H1 (cell line): ENCODE results near the gene MANBA.

Source experiments
- CEBPB ChIP-seq: IDR thresholded peaks from 2 replicates; pipeline ENCODE4 v1.6.1; 2012; ENCODE audit warnings: low read depth, low read length
- CHD2 ChIP-seq: IDR thresholded peaks from 2 replicates; pipeline ENCODE4 v1.6.1; 2012; ENCODE audit warnings: low read length, improper control_type of control experiment
- CTCF ChIP-seq, 3 experiments: IDR thresholded peaks; 1 replicate in 2 of 3; 2 replicates in 1 of 3; pipeline versions ENCODE4 v1.5.1 to v1.6.1; 2011; ENCODE audit warnings: low read length in 3 of 3, mild to moderate bottlenecking in 3 of 3, inconsistent platforms in 2 of 3, low read depth in 1 of 3, moderate library complexity in 1 of 3; ENCODE audit not compliant: insufficient read depth in 1 of 3; ENCODE audit errors: control extremely low read depth in 1 of 3
- EP300 ChIP-seq, 2 experiments: IDR thresholded peaks; 1 replicate in 1 of 2; 2 replicates in 1 of 2; pipeline ENCODE4 v1.6.1; 2011 to 2012; ENCODE audit warnings: low read depth in 2 of 2, low read length in 2 of 2, mild to moderate bottlenecking in 2 of 2, borderline replicate concordance in 1 of 2, inconsistent platforms in 1 of 2, moderate library complexity in 1 of 2
- EZH2 ChIP-seq: fragments of 200-600 bp; sonication (generic); IDR thresholded peaks from 2 replicates; pipeline ENCODE4 v1.7.1; 2012; ENCODE audit warnings: low read depth, mild to moderate bottlenecking, moderate library complexity, low read length, inconsistent platforms; ENCODE audit not compliant: severe bottlenecking
- FOSL1 ChIP-seq: IDR thresholded peaks from 2 replicates; pipeline ENCODE4 v1.6.1; 2011; ENCODE audit warnings: mild to moderate bottlenecking, low read depth, low read length, moderate library complexity; ENCODE audit not compliant: insufficient read depth
- MAFK ChIP-seq: IDR thresholded peaks from 2 replicates; pipeline ENCODE4 v1.6.1; 2012; ENCODE audit warnings: low read depth, mild to moderate bottlenecking, improper control_type of control experiment, low read length
- POLR2A ChIP-seq, 2 experiments: IDR thresholded peaks; 1 replicate in 1 of 2; 2 replicates in 1 of 2; pipeline ENCODE4 v1.6.1; 2011; ENCODE audit warnings: low read depth in 2 of 2, low read length in 2 of 2, mild to moderate bottlenecking in 2 of 2; ENCODE audit errors: control extremely low read depth in 1 of 2
- POLR2AphosphoS5 ChIP-seq: IDR thresholded peaks from 2 replicates; pipeline ENCODE4 v1.6.1; 2011; ENCODE audit warnings: low read depth, low read length
- SAP30 ChIP-seq: fragments of 300-600 bp; sonication (generic); IDR thresholded peaks from 2 replicates; pipeline ENCODE4 v1.7.1; 2012; ENCODE audit warnings: low read length, moderate library complexity, mild to moderate bottlenecking, inconsistent platforms; ENCODE audit not compliant: insufficient read depth, insufficient replicate concordance
- TBP ChIP-seq: IDR thresholded peaks from 2 replicates; pipeline ENCODE4 v1.6.1; 2011; ENCODE audit warnings: low read depth, low read length, improper control_type of control experiment
- USF2 ChIP-seq: IDR thresholded peaks from 2 replicates; pipeline ENCODE4 v1.6.1; 2011; ENCODE audit warnings: low read length, improper control_type of control experiment

- TF ChIP-seq CTCF (IDR thresholded peaks at IDR 0.05; ENCODE audit: control extremely low read depth in 1 of 3, insufficient read depth in 1 of 3, low read depth in 1 of 3, low read length in 3 of 3) (no peak), CHD2 (no peak), POLR2A (IDR thresholded peaks at IDR 0.05; ENCODE audit: control extremely low read depth in 1 of 2, low read depth in 2 of 2, low read length in 2 of 2) (no peak), USF2 (no peak), TBP (no peak), SAP30 (no peak), FOSL1 (no peak), POLR2AphosphoS5 (no peak), EP300 (IDR thresholded peaks at IDR 0.05; ENCODE audit: borderline replicate concordance in 1 of 2, low read depth in 2 of 2, low read length in 2 of 2) (no peak), MAFK (no peak), CEBPB (no peak), EZH2 (no peak)
These were observed 47.2 kb upstream of the MANBA start for GRCh38 chr4:102808009-102808408.
